Measurements from ENCODE around the gene PCDH10.

- TF ChIP-seq POLR2AphosphoS5 (IDR thresholded peaks at IDR 0.05) = no peak
- TF ChIP-seq, protein P1, sequence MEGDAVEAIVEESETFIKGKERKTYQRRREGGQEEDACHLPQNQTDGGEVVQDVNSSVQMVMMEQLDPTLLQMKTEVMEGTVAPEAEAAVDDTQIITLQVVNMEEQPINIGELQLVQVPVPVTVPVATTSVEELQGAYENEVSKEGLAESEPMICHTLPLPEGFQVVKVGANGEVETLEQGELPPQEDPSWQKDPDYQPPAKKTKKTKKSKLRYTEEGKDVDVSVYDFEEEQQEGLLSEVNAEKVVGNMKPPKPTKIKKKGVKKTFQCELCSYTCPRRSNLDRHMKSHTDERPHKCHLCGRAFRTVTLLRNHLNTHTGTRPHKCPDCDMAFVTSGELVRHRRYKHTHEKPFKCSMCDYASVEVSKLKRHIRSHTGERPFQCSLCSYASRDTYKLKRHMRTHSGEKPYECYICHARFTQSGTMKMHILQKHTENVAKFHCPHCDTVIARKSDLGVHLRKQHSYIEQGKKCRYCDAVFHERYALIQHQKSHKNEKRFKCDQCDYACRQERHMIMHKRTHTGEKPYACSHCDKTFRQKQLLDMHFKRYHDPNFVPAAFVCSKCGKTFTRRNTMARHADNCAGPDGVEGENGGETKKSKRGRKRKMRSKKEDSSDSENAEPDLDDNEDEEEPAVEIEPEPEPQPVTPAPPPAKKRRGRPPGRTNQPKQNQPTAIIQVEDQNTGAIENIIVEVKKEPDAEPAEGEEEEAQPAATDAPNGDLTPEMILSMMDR (IDR thresholded peaks at IDR 0.05) = no peak
Measured at GRCh38 chr4:133186210-133186609, 37.1 kb downstream of the PCDH10 start.
